ENCODE measurements around the gene ERLIN1.

DNA sequence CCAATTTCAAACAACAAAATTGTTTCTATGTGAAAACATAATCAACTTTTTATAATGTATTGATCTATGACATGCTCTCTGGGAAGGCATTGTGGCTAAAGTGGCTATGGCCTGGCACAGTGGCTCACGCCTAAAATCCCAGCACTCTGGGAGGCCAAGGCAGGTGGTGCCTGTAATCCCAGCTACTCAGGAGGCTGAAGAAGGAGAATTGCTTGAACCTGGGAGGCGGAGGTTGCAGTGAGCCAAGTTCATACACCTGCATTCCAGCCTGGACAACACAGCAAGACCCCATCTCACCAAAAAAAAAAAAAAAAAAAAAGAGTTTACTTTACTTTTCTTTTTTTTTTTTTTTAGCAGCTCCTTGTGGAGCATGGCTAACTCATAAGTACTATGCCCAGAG lies 65.3 kb downstream of the ERLIN1 start:
- TF ChIP-seq, protein P1, sequence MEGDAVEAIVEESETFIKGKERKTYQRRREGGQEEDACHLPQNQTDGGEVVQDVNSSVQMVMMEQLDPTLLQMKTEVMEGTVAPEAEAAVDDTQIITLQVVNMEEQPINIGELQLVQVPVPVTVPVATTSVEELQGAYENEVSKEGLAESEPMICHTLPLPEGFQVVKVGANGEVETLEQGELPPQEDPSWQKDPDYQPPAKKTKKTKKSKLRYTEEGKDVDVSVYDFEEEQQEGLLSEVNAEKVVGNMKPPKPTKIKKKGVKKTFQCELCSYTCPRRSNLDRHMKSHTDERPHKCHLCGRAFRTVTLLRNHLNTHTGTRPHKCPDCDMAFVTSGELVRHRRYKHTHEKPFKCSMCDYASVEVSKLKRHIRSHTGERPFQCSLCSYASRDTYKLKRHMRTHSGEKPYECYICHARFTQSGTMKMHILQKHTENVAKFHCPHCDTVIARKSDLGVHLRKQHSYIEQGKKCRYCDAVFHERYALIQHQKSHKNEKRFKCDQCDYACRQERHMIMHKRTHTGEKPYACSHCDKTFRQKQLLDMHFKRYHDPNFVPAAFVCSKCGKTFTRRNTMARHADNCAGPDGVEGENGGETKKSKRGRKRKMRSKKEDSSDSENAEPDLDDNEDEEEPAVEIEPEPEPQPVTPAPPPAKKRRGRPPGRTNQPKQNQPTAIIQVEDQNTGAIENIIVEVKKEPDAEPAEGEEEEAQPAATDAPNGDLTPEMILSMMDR (IDR thresholded peaks at IDR 0.05; ENCODE audit: low read depth, low read length, poor library complexity, severe bottlenecking), result no peak
- no peak for TF ChIP-seq EZH2phosphoT487 (IDR thresholded peaks at IDR 0.05; ENCODE audit: borderline replicate concordance, low read length)
